HG03103 (cell line): ENCODE measurements around the gene OTOA.
"Not testable (repeated sequence)": the region's sequence is repeated elsewhere in the genome, so short reads cannot be mapped to it uniquely, and the experiment has no call there.

Source experiments
- ATAC-seq: cut with Tn5 transposase; IDR thresholded peaks from one replicate; pipeline ENCODE4 v1.9.1; 2021; ENCODE audit warnings: low read depth; ENCODE audit not compliant: unreplicated experiment

Gene OTOA

DNA sequence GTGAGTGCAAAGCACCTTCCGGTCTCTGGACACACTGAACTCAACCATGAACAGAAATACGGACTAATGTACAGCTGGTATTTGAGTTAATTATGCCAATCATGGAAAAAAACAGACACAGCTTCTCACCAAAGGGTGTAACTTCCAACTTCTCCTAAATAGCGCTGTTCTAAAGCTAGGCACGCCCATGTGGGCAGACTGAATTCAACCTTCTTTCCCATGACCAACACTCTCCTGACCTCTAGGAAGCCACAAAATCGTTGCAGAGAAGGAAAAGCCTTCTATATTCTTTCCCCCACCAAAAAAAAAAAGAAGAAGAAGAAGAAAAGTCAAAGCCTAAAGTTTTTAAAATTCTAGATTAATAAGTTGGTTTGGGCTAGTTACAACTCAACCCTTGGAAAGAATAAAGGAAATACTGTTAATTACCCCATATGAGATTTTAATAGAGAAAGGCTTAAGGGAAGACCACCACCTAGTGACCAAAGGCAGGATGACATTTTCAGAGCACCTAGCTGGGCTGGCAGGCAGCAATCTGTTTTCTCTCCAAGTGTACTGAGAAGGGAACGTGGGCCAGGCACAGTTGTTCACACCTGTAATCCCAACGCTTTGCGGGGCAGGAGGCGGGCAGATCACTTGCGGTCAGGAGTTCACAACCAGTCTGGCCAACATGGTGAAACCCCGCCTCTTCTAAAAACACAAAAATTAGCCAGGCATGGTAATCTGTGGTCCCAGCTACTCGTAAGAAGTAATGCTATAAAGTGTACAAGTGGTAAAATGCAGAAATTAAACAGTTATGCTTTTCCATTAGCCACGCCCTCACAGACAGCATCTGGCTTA is 138.0 kb downstream of the OTOA start:
- ATAC-seq, result not testable (repeated sequence)

DNA sequence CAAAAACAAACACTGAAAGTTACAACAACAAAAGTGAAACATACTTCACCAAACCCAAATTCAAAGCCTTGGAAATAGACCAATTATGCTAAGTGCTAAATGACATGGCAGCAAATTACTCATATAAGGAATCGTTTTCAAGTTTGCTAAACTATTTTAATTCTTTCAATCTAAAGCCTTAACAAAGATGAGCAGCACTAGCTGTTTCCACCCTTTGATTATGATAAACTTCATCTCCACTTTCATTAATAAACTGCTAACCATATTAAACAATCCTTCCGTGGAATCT is 138.6 kb downstream of the OTOA start:
- not testable (repeated sequence) for ATAC-seq
